Testis (tissue), 2 donors: Measurements from ENCODE around the gene UBL5.

ENCODE experiments used
- CTCF ChIP-seq, 3 experiments: fragments of 450-650 bp in 2 of 3; fragments of 200-600 bp in 1 of 3; sonication (generic) in 1 of 3; IDR thresholded peaks; one replicate each; pipeline ENCODE4 v1.5.1; 2016 to 2019; ENCODE audit warnings: antibody characterized with exemption in 3 of 3, mild to moderate bottlenecking in 2 of 3, moderate library complexity in 1 of 3
- POLR2A ChIP-seq: fragments of 450-650 bp; IDR thresholded peaks from one replicate; pipeline ENCODE4 v1.6.1; 2017; ENCODE audit warnings: antibody characterized with exemption, mild to moderate bottlenecking, moderate library complexity

- no peak for TF ChIP-seq CTCF (IDR thresholded peaks at IDR 0.05)
- no peak for TF ChIP-seq POLR2A
Measured at GRCh38 chr19:9875796-9876195, 48.1 kb downstream of the UBL5 start.
